Measurements from ENCODE around the gene FGD4. TPM values are rescaled to one million over a fixed set of nuclear protein-coding genes. Genes with fewer than 3 reads are reported as not detected.
A peak's percentile ranks its signal among the peaks of the same experiment; 100 is the strongest.

FGD4 gene
- total and polyA plus RNA-seq, 9 of the 15 experiments (the other 6 are each of a cell fraction or from before 2014, with no cell fraction given) = 0.05 to 0.51 (median 0.27) TPM

GRCh38 chr12:32398816-32399369, 465 bp upstream of the FGD4 start (continued):
- TF ChIP-seq KDM5B (IDR thresholded peaks at IDR 0.05; ENCODE audit: insufficient replicate concordance, low read depth, low read length) = peak; percentile 1
- no peak for TF ChIP-seq ZNF280A (IDR thresholded peaks at IDR 0.05; ENCODE audit: low read depth, partially characterized antibody)
- TF ChIP-seq MEF2D (tag; conservative IDR thresholded peaks at IDR 0.05; ENCODE audit: low read depth) = no peak

DNA sequence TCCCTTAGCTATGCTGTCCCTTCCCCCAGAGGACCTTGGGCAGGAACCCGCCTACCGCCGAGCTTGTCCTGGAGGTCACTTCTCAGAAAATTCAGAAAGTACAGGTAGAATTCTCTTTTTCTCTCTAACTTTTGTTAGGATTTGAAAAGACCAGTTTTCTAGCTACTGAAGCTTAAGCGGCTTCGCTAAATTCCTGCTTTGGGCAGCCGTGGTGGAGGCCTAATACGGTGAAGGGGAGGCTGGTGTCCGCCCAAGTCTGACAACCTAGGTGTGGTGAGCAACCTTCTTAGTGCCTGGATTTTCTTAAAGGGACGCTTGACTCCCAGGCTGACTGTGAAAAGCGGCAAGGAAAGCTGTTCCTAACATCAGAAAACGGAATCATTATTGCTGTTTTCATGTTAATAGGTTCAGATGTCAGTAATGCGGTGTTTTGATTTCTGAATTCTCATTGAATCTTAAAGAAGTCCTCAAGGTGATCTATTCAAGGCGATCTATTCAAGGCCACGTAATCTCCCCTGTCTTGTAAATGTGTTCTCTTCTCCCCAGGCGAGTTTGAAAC, 835 bp downstream of the FGD4 start:
- ATAC-seq (peak; percentile 5; the same call in 1 of the 3 replicates), DNase-seq (ENCODE audit: extremely low read depth in 1 of 4, low spot score in 3 of 4) (peak in 3 of 4 experiments; percentile 7 to 16 (median 9)), FAIRE-seq (peak; percentile 66)
- in situ Hi-C loops (cut with MboI) = no loop called here
- H3K27ac ChIP-seq (ENCODE audit: extremely low read depth, low read depth, low read length) = no peak overlapping the region
- BruUV-seq (replicated peaks) = TSS peak; percentile 74
- H3K9me1 ChIP-seq (ENCODE audit: control insufficient read depth, insufficient read depth, low read length) = no peaks in the 10 kb centered on the region
- 18% methylated on average over 15 of the region's 15 CpGs for WGBS (ENCODE audit: insufficient coverage, low coverage, missing lambda C conversion rate)
- ChIA-PET POLR2A (interaction anchor here (0.6 to 1.5 kb wide), 3 partner anchors 8 to 353 kb away, joined by 3 to 4 read pairs (median 4); no protein-coding TSS in a partner anchor), CTCF (ENCODE audit: low intra/inter-chr PET ratio) (interaction anchor here (0.6 kb wide), 2 partner anchors 8 to 340 kb away, joined by 3 read pairs; no protein-coding TSS in a partner anchor)
- peak overlapping the region; percentile 57 for H3K4me3 ChIP-seq
- H3K9ac ChIP-seq (ENCODE audit: insufficient read depth in 1 of 2, low read depth in 2 of 2, low read length in 2 of 2) = peak overlapping the region; percentile 39 to 88; a peak in 3 of 4 replicates
- no peaks in the 10 kb centered on the region for H3K79me2 ChIP-seq (ENCODE audit: control insufficient read depth, insufficient read depth, low read length)
- H2AFZ ChIP-seq (ENCODE audit: low read depth, low read length) = peak overlapping the region; percentile 92
- no peaks in the 10 kb centered on the region for H3K9me3 ChIP-seq (replicated peaks; ENCODE audit: control insufficient read depth, insufficient read depth, low read depth, low read length)
- H4K20me1 ChIP-seq (replicated peaks; ENCODE audit: control insufficient read depth, insufficient read depth, low read length) = no peaks in the 10 kb centered on the region
- intact Hi-C loops (cut with micrococcal nuclease) = loop anchor here (5.0 kb wide), 1 partner anchor 33 kb away; no protein-coding TSS in a partner anchor
- peak overlapping the region; percentile 78 for H3K4me2 ChIP-seq (ENCODE audit: insufficient read depth, low read length)
- peaks cover 4 to 14% of the 10 kb centered on the region in 2 experiments; a peak in 4 of 5 replicates for H3K4me1 ChIP-seq (replicated peaks in 1 of 2; ENCODE audit: control insufficient read depth in 2 of 2, insufficient read depth in 2 of 2, low read length in 2 of 2)
- no peaks in the 10 kb centered on the region for H3K36me3 ChIP-seq (ENCODE audit: control insufficient read depth, insufficient read depth, low read length)
- H3K27me3 ChIP-seq (ENCODE audit: control insufficient read depth in 2 of 2, insufficient read depth in 2 of 2, low read length in 2 of 2) = peaks cover 2 to 26% of the 10 kb centered on the region in 2 experiments; a peak in 4 of 5 replicates
- TF ChIP-seq HDAC8 (tag; IDR thresholded peaks at IDR 0.05) = no peak
- peak; percentile 23 for TF ChIP-seq CBX8 (IDR thresholded peaks at IDR 0.05; ENCODE audit: borderline replicate concordance, extremely low read depth, low read depth, low read length, poor library complexity, severe bottlenecking)
- TF ChIP-seq CHD4 (IDR thresholded peaks at IDR 0.05; ENCODE audit: insufficient read depth, insufficient replicate concordance, low read depth, low read length, poor library complexity, severe bottlenecking) = no peak
- TF ChIP-seq ZNF134 (CRISPR knock-in tag; conservative IDR thresholded peaks at IDR 0.05) = peak; percentile 79

Data from K562 (cell line).